Measurements from ENCODE around the gene FBXO4.
"Not testable (repeated sequence)": the region's sequence is repeated elsewhere in the genome, so short reads cannot be mapped to it uniquely, and the experiment has no call there.

The FBXO4 gene

DNA sequence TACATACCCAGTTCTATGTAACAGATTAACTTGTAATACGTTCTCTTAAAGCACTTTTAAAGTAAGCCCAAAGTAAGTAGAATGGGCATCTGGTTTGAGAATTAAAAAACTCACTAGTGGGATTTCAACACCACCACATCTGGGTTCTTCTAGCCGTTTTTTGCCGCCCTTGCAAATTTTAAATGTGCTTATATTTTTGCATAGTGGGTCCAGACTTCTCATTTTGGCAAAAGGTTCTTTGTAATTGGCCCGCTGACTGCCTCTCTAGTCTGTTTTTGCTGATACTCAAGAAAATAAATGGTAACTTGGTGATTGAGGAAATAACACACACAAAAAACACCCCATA, 582 bp upstream of the FBXO4 start:
- DNase-seq (ENCODE audit: low read depth in 2 of 2) = no peak

- peak in 1 of 2 experiments; percentile 15 for DNase-seq (ENCODE audit: low read depth in 2 of 2)
These were observed 472 bp downstream of the FBXO4 start for GRCh38 chr5:41925555-41925951.

GRCh38 chr5:41927604-41928003, 2.5 kb downstream of the FBXO4 start:
- DNase-seq (ENCODE audit: low read depth in 2 of 2) = no peak

DNA sequence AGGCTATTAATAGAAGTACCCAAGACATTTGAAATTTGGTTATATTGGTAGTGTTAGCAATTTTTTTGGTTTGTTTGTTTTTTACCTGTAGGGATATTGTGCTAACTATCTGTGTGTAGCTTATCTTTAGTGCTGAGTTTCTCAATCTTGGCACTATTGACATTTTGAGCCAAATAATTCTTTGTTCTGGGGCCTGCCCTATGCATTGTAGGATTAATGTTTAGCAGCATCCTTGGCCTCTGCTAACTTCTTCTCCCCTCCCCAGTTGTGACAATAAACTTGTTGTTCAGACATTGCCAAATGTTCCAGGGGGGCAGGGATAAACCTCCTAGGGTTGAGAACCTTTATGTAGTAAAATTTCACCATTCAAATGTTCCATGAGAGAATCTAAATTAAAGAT, 4.0 kb downstream of the FBXO4 start:
- DNase-seq (ENCODE audit: low read depth in 2 of 2) = no peak

GRCh38 chr5:41932770-41933169, 7.7 kb downstream of the FBXO4 start:
- DNase-seq (ENCODE audit: low read depth in 2 of 2) = no peak

DNA sequence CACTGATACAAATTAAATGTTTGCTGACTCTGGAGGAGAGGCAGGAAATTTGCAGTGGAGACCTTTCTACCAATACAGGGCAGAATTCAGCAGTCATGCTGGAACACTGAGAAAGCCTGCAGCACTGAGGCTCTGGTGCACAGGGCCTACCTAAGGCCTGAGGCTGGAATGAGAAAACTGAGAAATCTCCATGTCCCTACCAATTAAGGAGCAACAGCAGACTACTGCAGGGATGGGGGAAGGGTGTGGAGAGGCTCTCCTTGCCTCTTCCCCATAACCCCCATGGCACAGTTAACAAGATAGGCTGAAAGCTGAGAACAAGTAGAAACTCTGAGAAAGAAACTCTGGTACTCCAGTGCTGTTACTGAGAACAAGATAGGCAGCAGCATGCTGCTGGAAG, 10.5 kb downstream of the FBXO4 start:
- DNase-seq (ENCODE audit: low read depth in 2 of 2) = no peak

GRCh38 chr5:41940641-41941040, 15.6 kb downstream of the FBXO4 start:
- no peak for DNase-seq (ENCODE audit: low read depth in 2 of 2)

GRCh38 chr5:41945332-41945955, 20.4 kb downstream of the FBXO4 start:
- DNase-seq (ENCODE audit: low read depth in 2 of 2) = not testable (repeated sequence)

DNA sequence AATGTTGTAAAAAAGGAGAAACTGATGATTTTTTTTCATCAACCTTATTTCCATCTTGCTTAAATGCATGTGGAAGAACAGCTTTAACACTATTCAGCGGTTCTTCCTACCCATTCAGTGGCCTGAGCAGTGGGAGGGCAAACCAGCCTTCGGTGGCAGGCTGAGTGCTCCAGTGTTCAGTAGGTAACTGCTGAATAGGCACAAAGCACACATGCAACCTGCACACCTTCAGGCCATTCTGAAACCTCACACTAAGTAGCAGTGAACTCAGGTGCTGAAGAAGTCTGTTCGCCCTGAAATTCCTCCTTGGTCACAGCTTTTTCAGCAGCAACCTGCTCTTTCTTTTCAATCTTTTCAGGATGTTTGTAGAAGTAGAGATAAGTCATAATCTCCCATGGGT, 26.1 kb downstream of the FBXO4 start:
- DNase-seq (ENCODE audit: low read depth in 2 of 2) = no peak

DNA sequence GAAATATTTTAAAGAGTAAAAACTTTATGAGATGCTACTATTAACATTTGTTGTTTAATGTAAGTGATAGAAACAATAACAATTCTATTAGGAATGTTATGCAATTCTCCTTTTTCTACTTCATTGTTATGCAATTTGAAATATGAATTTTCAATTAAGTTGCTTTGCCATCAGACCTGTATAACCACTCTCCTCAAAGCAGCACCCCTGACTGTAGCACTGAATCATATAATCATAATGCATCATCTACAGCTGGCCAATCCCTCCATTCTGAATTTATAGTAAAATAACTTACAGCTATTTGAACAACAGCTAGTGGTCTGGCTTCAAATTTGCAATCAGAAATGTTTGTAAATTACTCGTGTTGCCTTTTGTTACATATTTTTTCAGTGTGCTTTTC, 29.2 kb downstream of the FBXO4 start:
- DNase-seq (ENCODE audit: low read depth in 2 of 2) = no peak

- no peak for DNase-seq (ENCODE audit: low read depth in 2 of 2)
These were observed 30.4 kb downstream of the FBXO4 start for GRCh38 chr5:41955432-41956024.

- no peak for DNase-seq (ENCODE audit: low read depth in 2 of 2)
These were observed 31.9 kb downstream of the FBXO4 start for GRCh38 chr5:41956943-41957342.

- no peak for DNase-seq (ENCODE audit: low read depth in 2 of 2)
These were observed 35.4 kb downstream of the FBXO4 start for GRCh38 chr5:41960481-41960880.

DNA sequence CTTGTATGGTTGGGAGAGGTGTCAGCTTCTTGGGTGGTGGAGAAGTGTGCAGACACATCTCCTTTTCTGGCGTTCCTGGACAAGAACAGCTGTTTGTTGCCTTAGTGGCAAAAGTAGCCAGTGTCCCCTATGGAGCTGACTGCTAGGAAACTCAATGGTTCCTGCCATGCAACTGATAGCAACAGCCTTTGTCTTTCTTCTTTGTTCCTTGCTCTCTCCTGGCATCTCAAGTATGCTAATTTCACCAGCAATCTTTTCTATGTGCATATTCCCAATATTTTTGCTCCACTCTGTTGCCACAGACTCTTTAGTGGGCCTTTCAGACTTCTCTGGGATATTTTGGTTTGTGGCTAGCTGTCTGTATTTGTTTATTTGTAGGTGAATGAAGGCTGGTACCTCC, 36.7 kb downstream of the FBXO4 start:
- DNase-seq (ENCODE audit: low read depth in 2 of 2) = no peak

GRCh38 chr5:41962491-41962890, 37.4 kb downstream of the FBXO4 start:
- DNase-seq (ENCODE audit: low read depth in 2 of 2) = no peak

GRCh38 chr5:41966401-41967105, 41.5 kb downstream of the FBXO4 start:
- no peak for DNase-seq (ENCODE audit: low read depth in 2 of 2)

- no peak for DNase-seq (ENCODE audit: low read depth in 2 of 2)
These were observed 42.3 kb downstream of the FBXO4 start for GRCh38 chr5:41967401-41967800.

DNA sequence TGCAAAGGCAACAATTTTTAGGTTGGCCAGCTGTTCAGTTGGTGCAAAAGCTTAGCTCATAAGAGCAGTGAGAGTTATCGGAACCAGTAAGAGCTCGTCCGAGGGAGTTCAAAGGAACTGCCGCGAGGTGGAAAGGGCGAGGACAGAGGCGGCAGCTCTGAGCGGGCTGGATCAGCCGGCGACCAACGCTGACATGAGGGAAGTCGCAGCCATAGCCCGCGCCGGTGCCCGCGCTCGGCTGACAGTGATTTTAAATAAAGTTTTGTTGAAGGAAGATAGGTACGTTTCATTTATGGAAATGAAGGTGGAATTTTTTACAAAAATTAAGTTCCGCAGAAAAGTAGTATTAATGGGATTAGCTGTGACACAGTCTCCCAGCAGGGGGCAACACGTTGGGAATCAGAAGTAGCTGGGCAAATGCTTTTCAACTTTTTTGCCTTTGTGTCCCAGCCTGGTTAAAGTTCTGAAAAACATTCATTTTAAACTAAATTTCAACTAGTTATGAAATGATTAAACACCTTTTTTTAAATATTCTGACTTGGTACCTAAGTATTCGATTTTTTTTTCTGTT, 43.2 kb downstream of the FBXO4 start:
- no peak for DNase-seq (ENCODE audit: low read depth in 2 of 2)

GRCh38 chr5:41973087-41973486, 48.0 kb downstream of the FBXO4 start:
- no peak for DNase-seq (ENCODE audit: low read depth in 2 of 2)

DNA sequence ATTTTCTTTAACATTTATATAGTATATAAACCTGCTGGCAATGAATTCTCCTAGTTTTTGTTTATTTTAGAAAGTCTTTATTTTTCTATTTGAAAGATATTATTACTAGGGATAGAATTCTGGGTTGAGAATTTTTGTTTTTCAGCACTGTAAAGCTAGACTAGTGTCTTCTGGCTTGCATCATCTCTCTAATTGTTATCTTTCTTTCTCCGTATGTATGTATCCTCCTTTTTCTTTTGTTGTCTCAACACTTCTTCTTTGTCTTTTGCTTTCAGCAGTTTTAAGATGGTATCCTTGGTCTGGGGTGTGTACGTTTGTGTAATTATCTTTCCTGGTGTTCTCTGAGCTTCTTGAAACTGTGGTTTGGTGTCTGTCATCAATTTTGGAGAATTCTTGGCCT, 48.8 kb downstream of the FBXO4 start:
- no peak for DNase-seq (ENCODE audit: low read depth in 2 of 2)

DNA sequence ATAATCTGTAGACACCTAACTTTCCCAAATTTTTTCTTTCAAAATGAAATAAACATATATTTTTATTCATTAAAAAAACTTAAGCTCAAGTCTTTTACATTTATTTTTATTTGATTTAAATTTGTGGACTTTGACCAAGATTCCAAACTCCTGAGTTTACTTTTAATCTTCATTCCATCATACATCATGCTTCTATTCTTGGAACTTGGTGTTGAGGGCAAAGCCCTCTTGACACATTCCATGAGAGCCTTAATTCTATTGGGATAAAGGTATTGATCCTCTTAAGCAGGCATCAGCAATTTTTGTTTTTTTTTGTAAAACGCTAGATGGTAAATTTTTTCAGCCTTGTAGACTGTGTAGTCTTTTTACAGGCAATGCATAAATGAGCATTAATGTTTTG, 53.6 kb downstream of the FBXO4 start:
- no peak for DNase-seq (ENCODE audit: low read depth in 2 of 2)

DNA sequence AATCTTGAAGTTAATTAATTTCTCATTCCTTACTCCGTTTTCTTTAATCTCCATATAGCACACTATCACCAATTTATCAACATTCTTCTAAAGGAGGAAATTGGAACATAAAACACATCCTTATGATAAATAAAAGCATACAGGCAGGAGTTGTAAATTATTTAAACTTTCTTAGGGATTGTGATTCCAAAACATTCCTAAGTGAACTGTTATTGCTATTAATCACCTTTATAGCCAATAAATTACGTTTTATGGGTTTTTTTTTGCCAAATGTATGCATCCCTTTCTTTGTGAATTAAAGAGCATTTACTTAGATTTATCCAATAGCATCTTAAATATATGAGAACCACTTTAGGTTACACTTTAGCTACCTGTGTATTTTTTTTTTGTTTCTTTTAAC, 55.3 kb downstream of the FBXO4 start:
- no peak for DNase-seq (ENCODE audit: low read depth in 2 of 2)

GRCh38 chr5:41980870-41981269, 55.8 kb downstream of the FBXO4 start:
- no peak for DNase-seq (ENCODE audit: low read depth in 2 of 2)

All from stimulated activated CD4-positive, alpha-beta T cell treated with anti-CD3 and anti-CD28 coated beads, Interleukin-12 subunit alpha, Interleukin-12 subunit beta, amount 100 ng/mL, for 24 hours (primary cell).